GM23248 (cell line): Measurements from ENCODE around the gene USP10.

Source experiments
- EZH2 ChIP-seq: fragments of 200-600 bp; sonication (generic); IDR thresholded peaks from 2 replicates; pipeline ENCODE4 v1.6.1; 2018; ENCODE audit warnings: antibody characterized with exemption, mild to moderate bottlenecking; ENCODE audit not compliant: insufficient read depth, poor library complexity, severe bottlenecking
- EZH2phosphoT487 ChIP-seq: fragments of 200-600 bp; sonication (generic); IDR thresholded peaks from 2 replicates; pipeline ENCODE4 v1.6.1; 2018; ENCODE audit warnings: antibody characterized with exemption, moderate library complexity, mild to moderate bottlenecking, low read depth; ENCODE audit not compliant: insufficient read depth

DNA sequence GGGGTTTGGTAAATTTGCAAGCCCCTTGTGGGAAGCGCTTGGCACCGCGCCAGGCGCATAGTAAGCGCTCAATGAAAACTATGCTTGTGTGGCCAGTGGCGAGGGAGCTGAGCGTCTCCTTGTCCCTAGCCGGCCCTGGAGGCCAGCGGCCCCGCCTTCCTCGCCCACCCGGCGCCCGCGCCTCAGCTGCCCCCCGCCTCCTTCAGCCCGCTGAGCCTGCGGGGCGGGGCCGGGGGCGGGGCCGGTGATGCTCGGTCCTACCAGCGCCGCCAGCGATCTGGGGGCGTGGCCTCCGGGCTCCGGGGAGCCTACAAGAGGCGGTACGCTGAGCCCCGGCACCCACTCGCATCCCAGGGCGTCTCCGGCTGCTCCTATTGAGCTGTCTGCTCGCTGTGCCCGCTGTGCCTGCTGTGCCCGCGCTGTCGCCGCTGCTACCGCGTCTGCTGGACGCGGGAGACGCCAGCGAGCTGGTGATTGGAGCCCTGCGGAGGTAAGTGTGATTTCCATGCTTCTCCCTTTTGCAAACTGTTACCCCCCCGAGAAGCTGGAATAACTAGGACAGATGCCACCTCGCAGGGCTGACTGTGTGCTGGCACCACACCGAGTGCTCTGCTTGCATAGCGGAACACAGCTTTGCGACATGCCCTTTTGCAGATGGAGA lies 120.0 kb downstream of the USP10 start, which contains the start of gene CRISPLD2:
- TF ChIP-seq EZH2phosphoT487: no peak
- no peak for TF ChIP-seq EZH2
